GM18499 (cell line): Measurements from ENCODE around the gene ACSF2.
A peak's percentile ranks its signal among the peaks of the same experiment; 100 is the strongest.
"Not testable (repeated sequence)": the region's sequence is repeated elsewhere in the genome, so short reads cannot be mapped to it uniquely, and the experiment has no call there.

Experiments
- ATAC-seq: cut with Tn5 transposase; IDR thresholded peaks from one replicate; pipeline ENCODE4 v1.9.1; 2021; ENCODE audit warnings: moderate number of reproducible peaks; ENCODE audit not compliant: insufficient read depth, unreplicated experiment

The ACSF2 gene

DNA sequence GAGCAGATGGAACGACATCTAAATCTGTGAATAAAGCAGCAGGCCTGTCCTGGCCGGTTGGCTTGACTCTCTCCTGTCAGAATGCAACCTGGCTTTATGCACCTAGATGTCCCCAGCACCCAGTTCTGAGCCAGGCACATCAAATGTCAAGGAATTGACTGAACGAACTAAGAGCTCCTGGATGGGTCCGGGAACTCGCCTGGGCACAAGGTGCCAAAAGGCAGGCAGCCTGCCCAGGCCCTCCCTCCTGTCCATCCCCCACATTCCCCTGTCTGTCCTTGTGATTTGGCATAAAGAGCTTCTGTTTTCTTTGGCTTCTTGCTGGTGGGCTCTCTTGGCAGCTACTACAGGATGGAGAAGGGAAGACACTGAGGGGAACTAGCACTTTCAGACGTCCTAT lies 48.5 kb downstream of the ACSF2 start:
- ATAC-seq: no peak

DNA sequence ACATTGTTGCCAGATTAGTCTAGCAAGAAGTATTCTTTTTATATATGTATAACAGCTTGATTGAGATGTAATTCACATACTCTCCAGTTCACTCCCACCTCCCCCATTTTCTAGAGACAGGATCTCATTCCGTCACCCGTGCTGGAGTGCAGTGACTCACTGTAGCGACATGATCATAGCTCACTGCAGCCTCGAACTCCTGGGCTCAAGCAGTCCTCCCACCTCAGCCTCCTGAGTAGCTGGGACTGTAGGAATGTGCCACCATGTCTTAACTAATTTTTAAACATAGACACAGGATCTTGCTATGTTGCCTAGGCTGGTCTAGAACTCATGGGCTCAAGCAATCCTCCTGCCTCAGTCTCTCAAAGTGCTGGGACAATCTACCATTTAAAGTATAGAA lies 49.3 kb downstream of the ACSF2 start:
- ATAC-seq: no peak

DNA sequence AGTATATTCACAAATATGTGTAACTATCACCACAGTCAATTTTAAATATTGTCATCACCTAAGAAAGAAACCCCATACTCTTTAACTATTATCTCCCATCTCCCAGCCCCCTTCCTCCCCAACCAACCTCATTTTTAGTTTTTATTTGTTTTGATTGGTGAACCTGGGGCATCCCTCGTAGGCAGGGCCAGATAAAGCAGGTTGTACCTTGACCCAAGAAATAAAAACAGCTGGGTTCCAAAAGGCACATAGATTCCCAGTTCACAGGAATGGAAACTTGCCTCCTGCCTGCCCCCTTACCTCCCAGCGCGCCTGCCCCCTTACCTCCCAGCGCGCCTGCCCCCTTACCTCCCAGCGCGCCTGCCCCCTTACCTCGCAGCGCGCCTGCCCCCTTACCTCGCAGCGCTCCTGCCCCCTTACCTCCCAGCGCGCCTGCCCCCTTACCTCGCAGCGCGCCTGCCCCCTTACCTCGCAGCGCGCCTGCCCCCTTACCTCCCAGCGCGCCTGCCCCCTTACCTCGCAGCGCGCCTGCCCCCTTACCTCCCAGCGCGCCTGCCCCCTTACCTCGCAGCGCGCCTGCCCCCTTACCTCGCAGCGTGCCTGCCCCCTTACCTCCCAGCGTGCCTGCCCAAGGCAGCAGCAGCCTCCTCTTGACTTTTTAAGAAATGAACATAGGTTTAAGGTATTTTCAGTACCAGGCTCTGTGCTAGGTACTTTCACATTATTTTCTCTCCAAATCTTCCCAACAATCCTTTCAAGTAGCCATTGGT lies 49.9 kb downstream of the ACSF2 start:
- not testable (repeated sequence) for ATAC-seq

DNA sequence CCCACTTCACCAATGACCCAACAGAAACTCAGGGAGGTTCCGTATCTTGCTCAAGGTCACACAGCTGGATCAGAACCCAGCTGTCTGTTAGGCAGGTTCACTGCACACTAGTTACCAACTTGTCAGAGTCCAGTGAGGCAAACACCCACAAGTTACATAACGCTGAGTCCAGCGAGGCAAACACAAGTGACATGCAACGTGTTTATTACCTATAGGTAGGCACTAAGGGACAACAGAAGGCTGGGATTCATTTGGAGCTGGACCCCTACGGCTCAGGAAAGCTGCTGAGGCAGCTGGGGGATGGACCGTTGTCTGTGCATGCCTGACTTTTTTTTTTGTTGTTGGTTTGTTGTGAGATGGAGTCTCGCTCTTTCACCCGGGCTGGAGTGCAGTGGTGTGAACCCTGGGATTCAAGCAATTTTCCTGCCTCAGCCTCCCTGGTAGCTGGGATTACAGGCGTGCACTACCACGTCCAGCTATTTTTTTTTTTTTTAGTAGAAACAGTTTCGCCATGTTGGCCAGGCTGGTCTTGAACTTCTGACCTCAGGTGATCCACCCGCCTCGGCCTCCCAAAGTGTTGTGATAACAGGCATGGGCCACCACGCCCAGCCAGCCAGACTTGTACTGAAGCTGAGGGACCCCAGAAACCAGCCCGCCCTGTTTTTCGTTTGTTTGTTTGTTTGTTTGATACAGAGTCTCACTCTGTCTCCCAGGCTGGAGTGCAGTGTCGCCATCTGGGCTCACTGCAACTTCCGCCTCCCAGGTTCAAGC lies 50.7 kb downstream of the ACSF2 start:
- no peak for ATAC-seq

DNA sequence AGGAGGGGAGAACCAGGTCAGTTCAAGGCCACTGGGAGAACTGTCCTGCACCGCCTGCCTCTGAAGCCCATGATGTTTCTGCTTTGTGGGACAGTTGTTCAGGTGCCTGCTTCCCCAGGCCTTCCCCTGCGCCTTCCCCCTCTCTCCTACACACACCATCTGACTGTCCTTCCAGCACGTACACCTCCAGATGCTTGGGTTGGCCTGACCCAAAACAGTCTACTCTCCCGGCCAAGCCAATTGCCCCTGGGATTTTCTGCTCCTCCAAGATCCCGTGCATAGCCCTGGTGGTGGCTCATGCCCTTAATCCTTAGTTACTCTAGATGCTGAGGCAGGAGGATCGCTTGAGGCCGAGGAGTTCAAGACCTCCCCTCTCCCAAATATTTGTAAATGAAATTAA lies 52.0 kb downstream of the ACSF2 start:
- ATAC-seq: no peak

DNA sequence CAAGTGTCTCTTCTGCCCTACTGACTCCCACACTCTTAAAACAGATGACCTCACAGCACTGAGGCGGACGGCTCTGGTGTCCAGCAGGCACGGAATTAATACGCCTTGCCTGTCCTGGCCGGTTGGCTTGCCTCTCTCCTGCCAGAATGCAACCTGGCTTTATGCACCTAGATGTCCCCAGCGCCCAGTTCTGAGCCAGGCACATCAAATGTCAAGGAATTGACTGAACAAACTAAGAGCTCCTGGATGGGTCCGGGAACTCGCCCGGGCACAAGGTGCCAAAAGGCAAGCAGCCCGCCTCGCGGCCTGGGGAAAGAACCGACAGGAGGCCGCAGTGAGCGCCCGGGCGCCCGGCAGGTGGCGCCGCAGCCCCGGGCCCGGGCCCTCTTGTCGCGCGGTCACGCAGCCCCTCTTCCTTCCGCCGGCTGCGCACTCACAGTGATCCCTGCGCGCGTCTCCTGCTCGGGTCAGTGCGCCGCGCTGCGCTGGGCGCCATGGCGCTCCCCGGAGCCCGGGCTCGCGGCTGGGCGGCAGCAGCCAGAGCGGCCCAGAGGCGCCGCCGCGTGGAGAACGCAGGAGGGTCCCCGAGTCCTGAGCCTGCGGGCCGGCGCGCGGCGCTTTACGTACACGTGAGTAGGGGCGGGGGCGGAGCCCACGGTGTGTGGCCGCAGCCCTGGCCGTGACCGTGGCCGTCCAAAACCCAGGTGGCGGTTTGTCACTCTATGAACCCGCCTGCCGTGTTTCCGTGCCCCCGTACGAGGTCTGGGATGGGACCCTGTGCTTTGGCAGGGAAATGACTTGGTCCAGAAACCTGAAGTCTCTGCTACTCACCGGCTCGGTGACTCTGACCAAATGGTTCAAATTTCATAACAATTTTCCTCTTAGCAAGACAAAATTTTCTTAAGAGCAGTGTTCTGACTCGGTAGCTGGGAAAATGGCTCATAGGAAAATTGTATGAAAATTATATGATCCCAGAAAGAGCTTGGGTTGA lies 52.7 kb downstream of the ACSF2 start, which contains the start of gene RSAD1:
Gene RSAD1 (plus strand): TSS at position 470 of the 991 bp plus-strand sequence. CDS start 25 bp downstream, at position 495.
- peak; percentile 71 for ATAC-seq

DNA sequence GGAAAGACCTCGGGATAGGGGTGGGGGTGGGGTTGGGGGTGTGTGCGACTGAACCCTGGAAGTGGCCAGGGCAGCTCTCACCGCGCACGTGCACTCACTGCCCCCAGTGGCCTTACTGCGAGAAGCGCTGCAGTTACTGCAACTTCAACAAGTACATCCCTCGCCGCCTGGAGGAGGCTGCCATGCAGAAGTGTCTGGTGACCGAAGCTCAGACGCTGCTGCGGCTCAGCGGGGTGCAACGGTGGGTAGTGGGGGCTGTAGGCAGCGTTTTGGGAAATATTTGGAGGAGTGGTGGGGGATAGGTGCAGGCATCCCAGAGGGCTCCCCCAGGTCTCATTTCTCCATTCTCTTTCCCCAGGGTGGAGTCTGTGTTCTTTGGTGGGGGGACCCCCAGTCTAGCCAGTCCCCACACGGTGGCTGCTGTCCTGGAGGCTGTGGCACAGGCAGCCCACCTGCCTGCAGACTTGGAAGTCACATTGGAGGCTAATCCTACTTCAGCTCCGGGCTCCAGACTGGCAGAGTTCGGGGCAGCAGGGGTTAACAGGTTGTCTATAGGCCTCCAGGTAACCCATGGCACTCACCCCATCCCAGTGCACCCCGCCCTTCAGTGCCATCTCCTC lies 53.6 kb downstream of the ACSF2 start:
- no peak for ATAC-seq

DNA sequence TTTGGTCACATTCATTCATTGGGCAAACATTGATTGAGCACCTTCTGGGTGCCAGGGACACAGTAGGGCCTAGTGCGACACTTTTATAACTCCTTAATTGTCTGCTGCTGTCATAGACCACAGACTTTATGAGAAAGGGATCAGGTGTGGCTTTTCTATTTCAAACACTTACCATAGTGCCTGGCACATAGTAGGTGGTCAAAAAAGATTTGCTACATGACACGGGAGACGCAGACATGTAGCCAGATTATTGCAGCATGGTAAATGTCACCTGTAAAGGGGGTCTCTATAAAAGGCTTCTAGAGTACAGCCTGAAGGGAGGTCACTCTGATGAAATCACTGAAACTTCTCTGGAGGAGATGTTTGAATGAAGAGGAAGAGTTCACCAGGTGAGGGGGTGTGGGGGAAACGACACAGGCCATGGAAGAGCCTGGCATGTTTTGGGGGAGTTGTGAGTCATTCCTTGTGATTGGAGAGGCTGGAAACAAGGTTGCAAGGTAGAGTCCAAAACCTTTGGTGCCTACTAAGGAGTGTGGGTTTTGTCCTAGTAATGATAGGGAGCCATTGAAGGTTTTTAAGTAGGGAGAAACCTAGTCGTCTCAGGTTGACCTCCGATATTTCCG lies 54.2 kb downstream of the ACSF2 start:
- no peak for ATAC-seq

DNA sequence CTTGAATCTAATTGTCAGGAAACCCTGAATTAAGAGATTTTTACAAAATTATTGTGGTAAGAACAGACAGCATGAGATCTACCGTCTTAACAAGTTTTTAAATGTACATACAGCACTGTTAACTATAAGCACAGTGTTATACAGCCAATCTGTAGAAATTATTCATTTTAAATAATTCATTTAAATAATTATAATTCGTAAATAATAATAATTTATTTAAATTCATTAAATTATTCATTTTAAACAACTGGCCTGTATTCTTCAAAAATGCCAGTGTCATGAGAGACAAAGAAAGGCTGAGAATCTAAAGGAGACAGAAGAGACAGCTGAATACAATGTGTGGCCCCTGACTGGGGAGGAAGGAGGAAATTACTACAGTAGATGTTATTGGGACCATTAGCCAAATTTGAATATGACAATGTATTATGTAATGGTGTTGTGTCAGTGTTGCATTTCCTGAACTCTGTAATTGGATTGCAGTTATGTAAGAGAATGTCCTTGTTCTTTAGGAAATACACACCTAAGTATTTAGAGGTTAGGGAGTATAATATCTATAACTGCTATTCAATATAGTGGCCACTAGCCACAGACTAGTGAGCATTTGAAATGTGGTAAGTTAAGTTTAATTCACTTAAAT lies 55.0 kb downstream of the ACSF2 start:
- no peak for ATAC-seq

DNA sequence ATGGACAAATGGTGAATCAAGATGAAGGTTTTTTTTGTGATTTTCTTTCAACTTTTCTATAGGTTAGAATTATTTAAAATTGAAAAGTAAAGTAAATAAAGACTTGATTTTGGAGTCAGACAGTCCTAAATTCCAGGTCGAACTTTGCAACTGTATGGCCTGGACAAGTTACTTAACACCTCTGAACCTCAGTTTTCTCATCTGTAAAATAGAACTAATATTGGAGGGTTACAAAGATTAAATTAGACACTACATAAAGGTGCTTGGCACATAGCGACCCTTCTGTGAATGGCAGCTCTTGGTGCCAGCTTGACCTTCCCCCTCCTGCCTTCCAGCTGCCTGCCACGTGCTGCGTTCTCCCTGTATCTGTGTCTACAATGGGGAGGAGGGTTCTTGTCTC lies 55.6 kb downstream of the ACSF2 start:
- ATAC-seq: no peak

DNA sequence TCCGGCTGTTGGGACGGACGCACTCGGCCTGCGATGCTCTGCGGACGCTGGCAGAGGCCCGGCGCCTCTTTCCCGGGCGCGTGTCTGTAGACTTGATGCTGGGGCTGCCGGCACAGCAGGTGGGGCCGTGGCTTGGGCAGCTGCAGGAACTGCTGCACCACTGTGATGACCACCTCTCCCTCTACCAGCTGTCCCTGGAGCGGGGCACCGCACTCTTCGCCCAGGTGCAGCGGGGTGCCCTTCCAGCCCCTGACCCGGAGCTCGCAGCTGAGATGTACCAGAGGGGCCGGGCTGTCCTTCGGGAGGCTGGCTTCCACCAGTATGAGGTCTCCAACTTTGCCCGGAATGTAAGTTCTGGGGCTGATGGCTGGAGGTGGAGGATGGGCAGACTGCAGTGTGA lies 56.1 kb downstream of the ACSF2 start:
- no peak for ATAC-seq

DNA sequence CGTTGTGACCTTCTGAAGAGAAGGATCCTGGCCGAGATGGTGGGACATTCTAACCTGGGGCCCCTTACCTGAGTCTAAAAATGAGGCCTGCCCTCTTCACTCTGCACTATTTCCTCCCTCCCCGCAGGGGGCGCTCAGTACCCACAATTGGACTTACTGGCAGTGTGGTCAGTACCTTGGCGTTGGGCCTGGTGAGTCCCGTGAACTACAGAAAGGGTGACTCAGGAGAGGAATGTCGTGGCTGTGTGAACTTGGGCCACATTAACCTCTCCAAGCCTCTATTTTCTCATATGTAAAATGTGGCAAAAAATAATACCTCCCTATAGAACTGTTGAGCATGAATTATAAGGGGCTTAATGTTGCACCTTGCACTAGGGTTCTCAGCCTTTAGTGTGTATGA lies 56.5 kb downstream of the ACSF2 start:
- no peak for ATAC-seq

DNA sequence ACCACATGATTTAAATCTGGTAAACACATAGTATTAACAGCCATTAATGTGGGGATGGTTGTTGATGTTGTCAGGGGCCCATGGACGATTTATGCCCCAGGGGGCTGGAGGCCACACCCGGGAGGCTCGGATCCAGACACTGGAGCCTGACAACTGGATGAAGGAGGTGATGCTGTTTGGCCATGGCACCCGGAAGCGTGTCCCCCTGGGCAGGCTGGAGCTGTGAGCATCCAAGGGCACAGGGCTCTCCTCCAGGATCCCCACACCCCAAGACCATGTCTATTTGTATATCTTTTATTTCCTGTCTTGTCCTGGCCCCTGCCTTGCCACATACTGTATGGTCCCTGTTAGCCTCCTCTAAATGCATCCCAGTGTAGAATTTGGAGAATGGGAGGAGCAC lies 57.2 kb downstream of the ACSF2 start:
- no peak for ATAC-seq

DNA sequence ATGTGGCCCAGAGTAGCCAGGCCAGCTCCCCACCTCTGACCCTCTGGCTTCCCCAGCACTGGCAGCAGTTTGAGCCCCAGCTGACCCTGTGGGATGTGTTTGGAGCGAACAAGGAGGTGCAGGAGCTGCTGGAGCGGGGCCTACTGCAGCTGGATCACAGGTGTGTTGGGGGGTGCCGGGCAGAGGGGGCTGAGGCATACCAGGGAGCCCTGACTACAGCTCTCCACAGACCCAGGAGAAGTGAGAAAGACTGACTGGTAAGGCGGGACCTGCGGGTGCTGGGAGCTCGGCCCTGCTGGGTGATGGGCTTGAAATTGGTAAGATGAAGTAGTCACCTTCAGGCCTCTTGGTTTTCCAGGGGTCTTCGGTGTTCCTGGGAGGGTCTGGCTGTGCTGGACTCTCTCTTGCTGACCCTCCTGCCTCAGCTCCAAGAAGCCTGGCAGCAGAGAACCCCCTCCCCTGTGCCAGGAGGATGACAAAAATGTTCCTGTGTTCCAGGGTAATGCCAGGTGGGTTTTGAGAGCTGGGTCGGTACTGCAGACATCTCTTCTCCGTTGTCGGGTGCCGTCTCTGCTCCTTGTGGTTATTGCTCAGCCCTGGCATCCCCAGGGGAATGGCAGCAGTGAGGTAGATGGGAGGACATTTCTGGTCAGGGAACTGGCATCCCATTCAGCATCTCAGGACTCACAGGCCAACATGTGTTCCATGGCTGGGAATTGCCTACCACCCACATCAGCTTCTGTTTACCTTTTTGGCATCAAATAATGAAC lies 58.6 kb downstream of the ACSF2 start:
- ATAC-seq: no peak

DNA sequence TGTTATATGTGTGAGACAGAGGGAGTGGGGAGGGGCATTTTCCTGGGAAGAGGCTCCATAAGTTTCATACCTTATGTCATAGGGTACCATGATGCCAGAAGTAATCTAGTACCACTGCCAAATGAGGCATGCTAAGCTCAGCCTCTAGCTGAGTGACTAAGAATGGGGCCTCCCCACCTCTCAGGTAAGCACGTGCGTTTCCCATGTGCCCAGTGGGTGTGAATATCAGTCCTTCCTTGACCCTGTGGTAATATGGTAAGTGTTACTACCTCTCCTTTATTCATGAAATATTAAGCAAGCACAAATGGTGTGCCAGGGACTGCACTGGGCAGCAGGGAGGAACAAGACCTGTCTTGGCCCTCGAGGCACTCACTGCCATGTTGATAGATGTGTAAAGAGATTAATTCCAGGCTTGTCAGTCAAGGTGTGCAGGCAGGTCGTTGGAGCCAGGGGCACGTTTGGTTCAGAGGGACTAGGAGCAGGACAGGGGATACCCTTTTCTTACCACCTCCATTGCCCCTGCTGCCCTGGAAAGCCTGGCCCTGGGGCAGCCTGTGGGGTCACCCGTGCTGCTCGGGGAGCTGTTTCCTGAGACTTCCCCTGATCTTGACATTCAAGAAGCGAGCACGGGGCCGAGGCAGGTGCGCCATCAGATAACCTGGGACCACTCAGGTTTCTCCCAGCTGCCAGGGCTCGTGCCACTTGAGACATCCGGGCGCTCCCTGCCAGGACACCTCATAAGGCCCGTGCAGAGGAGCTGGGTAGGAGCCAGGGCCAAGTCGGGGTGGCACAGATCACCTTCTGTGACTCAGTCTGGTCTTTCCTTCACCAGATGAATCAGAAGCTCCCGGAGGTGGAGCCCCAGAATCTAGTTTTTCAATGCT lies 61.4 kb downstream of the ACSF2 start:
- ATAC-seq: no peak

DNA sequence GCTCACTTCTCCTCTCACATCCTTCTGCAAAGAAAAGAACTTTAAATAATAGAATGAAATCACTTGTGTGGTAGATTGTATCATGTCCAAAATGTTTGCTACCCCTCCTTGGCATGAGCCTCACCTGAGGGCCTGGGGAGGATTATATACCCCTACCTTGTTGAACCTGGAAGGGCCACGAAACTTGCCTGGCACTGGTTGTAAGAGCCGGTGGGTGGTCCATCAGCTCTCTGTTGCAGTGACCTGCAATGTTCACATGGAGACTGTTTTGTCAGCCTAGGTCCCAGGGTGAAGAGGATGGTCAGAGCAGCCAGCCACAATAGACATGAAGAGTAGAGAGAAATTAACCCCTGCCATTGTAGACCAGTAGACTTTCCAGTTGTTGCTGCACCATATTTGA lies 62.9 kb downstream of the ACSF2 start:
- no peak for ATAC-seq

DNA sequence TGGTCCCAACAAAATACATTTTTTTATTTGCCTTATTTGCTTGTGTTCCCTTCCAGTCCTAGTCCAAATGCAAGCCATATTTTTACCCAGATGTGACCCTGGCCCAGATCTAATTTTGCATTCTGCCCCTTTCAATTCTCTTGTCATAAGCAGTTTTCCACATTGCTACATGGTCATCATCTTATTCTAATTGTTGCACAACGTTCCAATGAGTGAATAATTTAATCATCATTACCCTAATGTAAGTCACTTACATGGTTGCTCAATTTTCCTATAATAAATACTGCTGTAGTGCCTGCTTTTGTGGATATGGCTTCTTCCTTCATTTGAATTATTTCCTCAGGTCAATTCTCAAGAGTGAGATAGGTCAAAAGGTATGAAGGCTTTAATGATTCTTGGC lies 65.5 kb downstream of the ACSF2 start:
- ATAC-seq: no peak

DNA sequence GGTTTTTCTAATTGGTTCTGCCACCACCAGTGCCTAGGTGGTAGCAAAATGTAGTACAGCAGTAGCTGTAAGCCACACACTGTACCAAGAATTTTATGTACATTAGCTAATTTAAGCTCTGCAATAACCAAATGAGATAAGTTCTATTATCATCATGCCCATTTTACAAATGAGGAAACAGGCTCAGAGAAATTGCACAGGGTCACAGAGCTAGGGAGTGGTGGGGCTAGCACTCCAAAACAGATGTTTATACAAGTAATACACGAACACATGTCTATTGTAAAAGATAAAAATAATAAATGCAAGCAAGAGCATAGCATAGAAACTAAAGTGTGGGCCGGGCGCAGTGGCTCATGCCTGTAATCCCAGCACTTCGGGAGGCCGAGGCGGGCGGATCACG lies 66.2 kb downstream of the ACSF2 start:
- no peak for ATAC-seq
